HG03139 (cell line): ENCODE measurements around the gene TLL1.

Source experiments
- ATAC-seq: cut with Tn5 transposase; IDR thresholded peaks from one replicate; pipeline ENCODE4 v1.9.1; 2021; ENCODE audit not compliant: unreplicated experiment

TLL1 gene

DNA sequence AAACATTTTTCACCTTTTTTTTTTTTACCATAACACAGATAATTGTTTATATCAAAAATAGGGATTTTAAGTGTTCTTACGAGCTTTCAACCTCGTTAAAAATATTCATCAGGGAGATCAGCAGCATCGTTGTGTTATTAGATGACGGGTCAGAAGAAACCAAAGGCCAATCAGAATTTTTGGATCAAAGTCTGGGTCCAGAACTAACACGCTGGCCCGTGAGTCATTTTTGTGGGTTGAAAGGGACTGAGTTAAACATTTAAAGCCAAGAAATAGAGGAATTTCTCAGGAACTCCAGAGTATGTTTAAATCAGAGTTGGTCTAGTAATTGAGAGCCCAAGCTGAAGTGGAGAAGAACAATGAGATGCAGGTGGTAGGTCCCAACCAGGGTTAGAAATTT is 170.8 kb downstream of the TLL1 start:
- no peak for ATAC-seq

DNA sequence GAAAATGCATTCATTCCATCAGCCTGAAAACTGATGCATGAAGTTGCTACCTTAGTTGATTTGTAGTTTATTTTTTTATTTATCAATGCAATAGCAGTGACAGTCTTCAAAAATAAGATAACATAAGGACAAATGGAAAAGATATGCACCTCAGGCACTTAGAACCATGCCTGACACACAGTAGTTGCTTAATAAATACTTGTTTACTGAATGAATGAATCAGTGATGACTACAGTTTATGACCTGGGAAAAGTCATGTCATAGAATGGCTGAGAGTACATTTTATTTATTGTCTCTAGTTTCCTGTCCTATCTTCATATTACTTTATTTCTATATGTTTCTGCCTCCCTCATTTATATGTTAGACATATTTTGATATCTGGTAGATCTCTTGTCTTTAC is 171.8 kb downstream of the TLL1 start:
- ATAC-seq: no peak

DNA sequence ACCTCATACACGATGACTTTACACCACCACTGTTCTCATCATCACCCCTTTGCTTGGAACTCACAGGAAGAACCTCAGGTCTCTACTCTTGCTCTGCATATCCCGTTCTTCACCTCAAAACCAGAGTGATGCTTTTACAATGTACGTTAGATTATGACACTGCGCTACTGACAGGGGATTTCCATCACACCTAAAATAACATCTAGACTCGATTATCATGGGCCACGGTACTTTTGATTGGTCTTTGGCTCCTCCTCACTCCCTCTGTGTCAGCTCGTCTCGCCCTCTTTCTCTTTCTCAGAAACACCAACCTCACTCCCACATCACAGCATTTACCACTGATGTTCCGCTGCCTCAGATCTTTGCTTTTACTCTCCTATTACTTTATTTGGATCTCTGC is 172.4 kb downstream of the TLL1 start:
- no peak for ATAC-seq

DNA sequence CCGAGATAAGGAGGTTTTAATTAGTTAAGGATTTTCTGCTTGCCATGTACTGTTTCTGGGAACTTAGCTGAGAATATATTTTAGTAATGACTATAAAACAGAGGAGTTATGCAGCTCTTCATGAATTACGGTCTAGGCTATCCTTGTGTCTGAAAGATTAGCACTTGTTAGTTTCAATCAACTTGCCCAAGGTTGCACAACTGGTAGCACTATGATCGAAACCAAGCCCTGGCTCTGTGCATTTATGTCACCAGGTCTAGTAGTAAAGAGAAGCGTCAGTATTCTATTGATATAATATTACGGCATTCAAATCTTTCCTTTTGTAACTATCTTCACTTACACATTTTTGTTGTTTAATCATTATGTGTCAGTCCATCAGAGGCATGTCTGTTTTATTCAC is 176.0 kb downstream of the TLL1 start:
- no peak for ATAC-seq

DNA sequence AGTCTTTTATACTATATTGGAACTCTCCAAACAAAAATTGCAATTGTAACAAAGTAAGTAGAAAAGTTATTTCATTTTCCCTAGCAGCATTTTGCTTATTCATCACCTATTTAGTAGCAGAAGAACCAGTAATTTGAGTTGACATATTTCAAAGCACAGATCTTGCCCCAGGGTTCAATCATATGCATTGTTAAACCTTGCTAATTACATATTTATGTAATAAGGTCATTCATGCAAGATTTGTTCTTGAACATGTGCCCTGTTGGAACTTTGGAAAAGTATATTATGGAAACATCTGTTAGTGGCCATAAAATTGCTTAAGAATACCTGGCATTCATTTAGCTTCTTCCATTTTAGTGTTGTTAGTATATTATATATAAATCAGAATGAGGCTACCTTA is 191.7 kb downstream of the TLL1 start:
- no peak for ATAC-seq

DNA sequence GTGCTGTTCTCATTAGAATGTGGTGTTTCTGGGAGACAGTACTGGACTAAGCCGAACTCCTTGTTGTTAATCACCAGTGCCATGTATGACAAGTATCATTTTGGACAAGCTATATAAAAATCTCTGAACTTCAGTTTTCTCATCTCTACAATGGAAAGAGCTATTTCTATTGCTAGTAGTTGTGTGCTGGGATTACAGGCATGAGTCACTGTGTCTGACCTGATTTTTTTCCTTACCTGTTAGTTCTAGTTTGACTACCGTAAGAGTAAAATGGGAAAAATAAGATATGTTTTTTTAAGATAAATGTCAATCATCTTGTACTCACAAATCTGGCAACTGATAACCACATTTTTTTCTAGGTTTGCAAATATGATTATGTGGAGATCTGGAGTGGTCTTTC is 192.3 kb downstream of the TLL1 start:
- no peak for ATAC-seq

DNA sequence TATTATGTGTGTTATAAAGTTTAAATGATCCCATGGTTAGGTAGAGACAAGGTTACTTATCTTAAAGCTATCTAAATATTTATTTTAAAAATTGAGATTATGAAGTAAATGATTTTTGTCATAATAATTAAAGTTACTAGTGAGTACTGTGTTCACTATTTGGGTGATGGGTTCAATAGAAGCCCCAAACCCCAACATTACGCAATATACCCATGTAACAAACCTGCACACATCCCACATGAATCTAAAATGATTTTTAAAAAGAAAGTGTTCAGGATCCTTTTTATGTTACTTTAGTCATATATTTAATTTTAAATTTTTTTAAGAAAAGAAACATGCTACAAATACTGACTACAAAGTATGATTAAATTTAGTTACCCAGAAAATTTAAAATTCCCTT is 193.9 kb downstream of the TLL1 start:
- no peak for ATAC-seq

DNA sequence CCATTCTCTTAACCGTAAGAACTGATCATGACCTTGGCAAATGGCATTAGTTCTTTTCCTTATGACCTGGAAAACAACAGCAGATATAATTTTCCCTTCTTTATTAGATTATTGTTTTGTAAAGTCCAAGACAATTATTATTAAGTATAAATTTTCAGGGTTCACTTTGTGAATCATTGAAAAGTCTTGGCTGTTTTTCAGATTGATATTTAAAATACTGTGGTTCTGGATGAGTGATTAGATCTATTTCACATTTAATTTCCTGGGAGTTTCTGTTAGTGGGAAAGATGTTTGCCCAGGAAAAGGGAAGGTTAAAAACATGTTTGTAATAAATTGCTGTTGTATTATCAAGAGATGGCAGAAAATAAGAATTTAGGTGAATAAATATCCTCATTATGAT is 194.9 kb downstream of the TLL1 start:
- ATAC-seq: no peak

DNA sequence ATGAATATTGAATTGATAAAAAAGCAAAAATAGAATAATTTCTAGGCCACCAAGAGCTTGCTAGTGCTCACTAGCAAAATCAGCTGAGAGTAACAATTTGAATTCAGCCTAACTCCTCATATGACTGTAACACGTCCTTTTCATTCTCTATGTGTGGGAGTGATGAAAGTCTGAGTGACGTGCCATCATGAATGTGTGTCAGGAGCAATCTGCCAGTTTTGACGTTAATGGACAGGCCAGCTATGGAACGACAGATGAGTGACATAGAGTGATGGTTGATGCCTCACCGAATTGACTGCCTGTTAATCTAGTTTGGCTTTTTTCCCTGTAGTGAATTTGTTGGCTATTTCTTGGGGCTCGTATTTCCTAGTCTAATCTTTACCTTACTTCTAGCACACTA is 200.7 kb downstream of the TLL1 start:
- ATAC-seq: no peak

DNA sequence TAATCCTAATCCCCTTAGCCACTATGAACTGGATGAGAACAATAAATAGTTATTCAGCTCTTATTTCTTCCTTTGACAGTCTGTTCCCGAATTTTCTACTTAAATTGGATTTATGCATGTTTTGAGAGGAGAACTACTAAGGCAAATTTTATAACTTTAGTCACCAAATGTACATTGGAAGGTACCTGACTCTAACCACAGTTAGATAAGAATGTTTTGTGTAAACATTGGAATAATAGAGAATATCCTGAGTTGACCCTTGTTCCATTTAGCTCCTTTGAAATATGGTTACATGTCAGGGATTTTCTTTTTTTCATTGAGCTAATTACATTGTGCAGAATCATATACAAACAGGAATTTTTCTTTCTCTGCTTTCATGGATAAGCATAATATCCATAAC is 202.6 kb downstream of the TLL1 start:
- no peak for ATAC-seq

DNA sequence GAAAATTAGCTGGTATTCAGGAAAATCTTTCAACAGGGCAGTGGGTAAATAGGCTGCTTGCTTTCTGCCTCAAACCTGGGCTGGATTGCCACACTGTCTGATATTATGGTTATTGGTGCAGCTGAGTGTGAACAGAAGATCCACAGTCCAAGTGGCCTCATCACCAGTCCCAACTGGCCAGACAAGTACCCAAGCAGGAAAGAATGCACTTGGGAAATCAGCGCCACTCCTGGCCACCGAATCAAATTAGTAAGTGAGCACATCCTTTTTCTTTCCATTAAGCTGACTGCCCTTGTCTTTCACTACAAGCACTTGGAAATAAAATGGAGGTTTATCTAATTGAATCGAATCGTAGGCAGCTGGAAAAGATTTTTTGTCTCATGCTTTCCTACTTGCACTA is 204.7 kb downstream of the TLL1 start:
- ATAC-seq: no peak

DNA sequence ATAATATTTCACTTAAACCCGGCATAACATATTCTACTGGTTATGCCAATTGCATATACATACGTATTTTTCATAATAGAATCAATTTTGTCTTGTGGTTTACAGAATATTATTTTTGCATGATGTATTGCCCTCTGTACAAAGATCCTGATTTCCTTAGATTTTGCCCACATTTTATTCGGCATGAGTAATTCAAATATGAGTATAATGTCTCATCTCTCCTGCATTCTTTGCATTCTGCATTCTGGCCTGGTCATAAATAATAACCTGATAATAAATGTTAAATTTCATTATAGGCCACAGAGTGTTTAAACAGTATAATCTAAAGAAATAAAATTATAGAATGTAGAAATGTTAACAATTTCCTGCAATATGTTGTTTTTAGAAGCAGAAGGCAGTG is 205.3 kb downstream of the TLL1 start:
- ATAC-seq: no peak

DNA sequence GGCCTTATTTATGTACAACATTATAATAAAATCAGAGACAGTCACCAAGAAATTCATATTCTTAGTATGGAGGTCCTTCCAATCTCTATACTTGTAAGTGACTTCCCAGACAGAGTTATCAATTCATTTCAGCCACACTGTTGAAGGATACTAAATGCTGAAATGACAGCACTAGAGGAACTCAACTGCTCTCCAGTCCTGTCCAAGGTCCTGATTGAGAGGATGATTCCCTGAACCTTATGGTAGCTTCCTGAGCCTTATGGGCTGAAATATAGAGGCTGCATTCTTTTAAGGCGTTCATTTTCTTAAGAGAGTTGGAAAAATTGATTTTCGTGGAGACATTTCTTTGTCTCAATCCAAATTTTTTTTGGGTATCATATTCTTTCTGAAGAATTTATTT is 205.9 kb downstream of the TLL1 start:
- ATAC-seq: no peak

DNA sequence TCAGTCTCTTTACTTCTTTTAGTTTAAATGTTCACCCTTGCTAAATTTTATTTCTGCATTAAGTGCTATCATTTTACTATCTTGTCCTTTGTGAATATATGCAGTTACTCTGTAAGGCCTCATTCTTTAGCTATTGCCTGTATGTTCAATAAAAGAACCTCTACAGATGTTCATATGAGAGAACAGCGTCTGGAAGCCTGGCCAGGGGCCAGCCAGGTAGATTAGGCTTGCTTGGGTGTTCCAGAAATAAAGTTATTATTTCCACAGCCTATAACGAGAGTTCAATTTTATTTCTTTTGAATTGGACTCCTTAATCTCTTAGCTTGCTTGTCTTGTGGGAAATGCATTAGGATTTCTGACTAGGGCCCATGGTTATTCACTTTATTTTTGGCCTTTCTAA is 214.5 kb downstream of the TLL1 start:
- ATAC-seq: no peak

DNA sequence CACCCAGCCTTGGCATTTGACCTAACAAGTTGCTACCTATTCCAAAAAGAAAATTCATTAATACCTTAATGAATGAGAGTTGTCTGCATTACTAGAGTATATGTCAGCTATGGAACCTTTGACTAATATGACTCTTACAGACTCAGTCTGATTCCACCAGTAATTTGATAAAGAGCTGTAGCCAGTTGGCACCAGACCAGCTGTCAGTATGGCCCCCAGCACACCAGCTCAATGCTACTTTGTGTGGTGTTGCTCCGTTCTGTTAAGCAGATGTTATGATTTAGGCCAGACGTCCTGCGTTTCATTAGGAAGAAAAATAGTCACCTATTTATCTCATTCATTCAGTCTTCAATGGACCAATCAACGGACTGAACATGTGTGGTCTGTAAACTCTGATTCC is 215.5 kb downstream of the TLL1 start:
- ATAC-seq: no peak

DNA sequence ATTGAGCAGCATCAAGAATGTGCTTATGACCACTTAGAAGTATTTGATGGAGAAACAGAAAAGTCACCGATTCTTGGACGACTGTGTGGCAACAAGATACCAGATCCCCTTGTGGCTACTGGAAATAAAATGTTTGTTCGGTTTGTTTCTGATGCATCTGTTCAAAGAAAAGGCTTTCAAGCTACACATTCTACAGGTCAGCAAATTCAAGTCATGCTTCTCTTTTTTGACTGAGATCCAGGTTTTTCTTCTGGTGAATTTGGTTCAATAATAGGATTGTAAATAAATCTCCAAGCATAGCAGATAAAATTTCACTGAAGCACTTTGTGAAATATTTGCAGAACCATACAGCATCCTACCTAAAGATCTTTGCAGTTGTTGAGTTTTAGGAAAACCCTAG is 218.1 kb downstream of the TLL1 start:
- no peak for ATAC-seq

DNA sequence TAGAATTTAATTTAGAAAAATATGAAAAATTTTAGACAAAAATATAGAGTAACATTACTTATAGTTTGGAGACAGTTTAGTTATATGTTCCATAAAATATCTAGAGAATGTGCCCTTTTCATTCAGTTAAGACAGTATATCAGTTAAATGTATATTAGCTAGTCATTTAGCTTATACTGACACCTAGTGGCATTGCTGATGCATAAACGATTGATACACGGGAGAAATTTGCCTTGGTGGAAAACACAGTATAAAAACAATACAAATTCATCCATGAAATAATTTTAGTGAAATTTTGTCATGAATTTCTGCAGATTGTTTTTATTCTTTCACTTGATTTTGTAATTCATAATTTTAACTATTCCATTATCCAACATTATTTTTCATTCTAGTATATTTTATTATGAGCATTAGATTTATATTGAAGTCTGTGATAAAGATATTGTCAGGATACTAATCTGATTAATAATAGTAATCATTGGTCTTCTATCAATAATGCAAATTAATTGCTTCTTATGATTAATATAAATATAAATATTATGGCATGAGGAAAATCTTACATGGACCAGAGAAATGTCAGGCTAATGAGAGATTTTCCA is 219.0 kb downstream of the TLL1 start:
- peak; percentile 83 for ATAC-seq

DNA sequence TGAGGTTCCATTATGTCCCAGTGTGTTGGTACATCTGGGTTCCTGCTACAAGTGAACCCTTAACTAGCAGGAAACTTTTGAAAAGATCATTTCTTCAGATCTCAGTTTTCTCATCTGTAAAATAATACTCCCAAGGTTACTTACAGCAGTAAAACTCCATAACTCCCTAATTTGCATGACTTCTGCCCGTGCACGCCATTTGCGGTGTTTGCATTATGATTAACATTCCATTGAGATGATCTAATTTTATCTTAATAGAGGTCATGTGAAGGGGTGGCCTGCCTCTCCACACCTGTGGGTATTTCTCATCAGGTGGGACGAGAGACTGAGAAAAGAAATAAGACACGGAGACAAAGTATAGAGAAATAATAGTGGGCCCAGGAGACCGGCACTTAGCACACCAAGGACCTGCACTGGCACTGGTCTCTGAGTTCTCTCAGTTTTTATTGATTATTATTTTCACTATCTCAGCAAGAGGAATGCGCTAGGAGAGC is 219.8 kb downstream of the TLL1 start:
- ATAC-seq: no peak

DNA sequence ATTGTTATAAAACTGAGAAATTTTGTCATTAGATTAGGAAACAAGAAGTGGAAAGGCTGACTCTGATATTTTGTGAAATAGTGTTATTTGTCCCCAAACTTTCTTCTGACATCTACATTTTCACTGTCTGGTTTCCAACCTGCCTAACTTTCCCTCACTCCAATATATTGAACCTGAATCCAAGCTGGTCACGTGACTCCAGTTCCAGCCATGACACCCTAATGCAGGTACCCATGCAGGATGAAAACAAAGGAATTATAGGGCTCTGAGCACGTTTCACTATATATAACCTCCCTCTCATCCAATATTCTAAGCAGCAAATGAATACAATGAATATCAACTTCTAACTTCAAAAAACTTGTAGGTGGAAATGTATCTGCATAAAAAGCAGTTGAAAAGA is 231.6 kb downstream of the TLL1 start:
- no peak for ATAC-seq

DNA sequence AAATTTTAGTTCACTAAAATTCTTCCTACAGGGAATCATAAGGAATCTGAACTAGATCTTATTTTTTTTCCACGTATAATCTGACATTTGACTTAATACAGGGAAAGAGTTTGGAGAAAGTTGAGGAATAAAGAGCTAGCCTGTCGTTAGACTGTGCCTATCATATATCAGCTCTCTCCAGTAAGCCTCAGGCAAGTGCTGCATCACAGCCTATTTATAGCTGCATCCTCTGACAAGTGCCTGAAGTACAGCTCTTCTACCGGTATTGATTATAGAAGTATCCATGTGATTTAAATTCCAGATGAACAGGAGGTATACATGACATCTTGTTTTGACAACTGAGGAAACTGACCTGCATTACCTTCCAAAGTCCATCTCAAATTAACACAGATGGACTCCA is 248.9 kb downstream of the TLL1 start:
- no peak for ATAC-seq

DNA sequence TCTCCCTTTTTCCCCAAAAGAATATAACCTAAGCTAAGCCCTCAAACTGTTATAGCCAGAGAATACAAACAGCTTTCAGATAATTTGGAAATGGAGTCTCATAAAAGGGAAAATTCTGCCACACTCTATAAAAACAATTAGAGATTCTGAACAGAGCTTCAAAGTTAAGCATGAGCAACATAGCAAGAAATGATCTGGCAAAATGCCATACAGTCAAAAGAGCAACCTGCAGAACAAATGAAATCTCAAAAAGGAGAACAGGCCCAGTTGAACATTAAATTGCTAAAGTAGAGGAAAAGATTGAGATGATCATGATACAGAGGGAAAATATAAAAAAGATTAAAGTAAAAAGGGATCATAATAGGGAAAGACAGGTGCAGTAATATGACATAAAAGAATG is 250.5 kb downstream of the TLL1 start:
- ATAC-seq: no peak

DNA sequence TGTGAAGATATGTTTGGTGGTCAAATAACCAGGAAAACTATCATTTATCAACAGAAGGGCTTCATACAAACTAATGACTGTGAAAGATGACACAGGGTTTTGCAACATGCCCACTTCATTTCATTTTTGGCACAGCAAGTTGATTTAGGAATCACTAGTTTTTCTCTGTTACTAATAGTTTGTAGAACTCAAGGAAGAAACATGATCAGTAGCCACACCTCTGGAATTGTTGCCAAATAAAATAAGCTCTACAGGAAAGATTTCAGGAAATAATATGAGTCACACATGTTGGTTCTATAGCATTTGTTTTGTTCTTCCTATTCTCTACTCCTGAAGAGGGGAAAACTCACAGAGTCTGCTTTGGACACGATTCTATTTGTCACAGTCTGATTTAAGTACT is 255.4 kb downstream of the TLL1 start:
- ATAC-seq: no peak

DNA sequence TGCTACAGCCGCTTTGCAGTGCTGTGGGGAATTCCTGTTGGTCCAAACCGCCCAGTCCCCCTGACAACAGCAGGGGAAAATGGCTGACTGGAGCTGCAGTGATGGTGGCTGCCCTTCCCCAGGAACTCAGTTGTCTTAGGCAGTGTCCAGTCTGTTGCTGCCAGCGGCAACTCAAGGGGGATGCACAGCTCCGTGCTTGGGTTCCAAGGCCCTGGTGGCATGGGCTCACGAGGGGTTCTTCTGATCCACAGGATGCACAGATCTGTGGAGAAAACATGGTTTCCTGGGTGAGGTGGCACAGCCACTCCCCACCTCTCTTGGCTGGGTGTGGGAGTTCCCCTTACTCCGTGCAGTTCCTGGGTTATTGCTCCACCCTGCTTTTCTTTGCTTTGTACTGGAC is 261.2 kb downstream of the TLL1 start:
- ATAC-seq: no peak

DNA sequence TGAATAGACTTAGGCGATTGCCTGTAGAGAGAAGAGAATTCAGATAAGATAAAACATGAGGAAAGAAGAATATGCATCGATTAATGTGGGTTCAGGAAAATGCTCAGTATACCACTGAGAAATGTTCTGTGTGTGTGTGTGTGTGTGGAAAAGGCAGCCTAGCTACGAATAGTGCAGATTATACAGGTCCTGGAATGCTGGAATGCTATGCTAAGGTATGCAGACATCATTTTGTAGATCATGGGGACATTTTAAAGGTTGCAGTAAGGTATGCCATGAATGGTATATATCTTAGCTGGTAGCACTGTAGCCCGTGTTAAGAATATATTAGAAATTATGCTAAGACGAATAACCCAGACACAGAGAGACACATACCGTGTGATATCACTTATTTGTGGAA is 267.9 kb downstream of the TLL1 start:
- ATAC-seq: no peak
